GM19468 (cell line): ENCODE results near the gene COG5.

ENCODE experiments used
- ATAC-seq: cut with Tn5 transposase; IDR thresholded peaks from one replicate; pipeline ENCODE4 v1.9.1; 2021; ENCODE audit warnings: mild to moderate bottlenecking, moderate library complexity, moderate number of reproducible peaks; ENCODE audit not compliant: unreplicated experiment; ENCODE audit errors: extremely low read depth

Gene COG5

DNA sequence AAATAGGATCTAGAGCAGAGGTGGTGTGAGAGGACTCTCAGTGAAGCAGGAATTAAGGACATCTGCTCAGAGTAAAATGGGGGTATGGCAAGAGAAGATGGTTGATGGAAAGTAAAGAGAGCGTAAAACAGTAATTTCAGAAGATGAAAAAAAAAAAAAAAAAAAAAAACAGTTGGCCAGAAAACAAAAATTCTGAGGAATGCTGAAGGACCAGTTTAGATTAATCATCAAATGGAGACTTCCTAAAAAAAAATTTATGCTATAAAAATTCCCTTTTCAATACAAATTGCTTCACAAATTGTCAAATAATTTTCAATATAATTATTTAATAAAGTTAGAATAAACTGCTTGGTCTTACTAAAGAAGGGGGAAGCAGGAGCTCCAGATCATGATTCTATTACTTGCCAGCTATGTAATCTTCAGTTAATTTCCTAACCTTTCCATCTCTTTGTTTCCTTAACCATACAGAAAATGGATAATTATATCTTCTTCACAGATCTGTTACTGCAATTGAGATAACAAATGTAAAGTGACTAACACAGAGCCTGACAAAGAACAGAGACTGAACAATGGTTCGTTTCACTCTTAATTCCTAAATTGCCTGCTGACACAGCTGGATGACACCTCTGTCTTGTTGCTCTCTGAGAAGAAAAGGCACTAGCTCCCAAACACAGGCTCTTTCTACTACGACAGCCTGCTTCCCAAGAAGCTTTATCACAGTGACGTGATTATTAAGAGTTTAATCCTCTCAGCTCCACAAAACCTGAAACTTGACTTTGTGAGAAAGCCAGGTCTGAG lies 158.8 kb downstream of the COG5 start:
- no peak for ATAC-seq

DNA sequence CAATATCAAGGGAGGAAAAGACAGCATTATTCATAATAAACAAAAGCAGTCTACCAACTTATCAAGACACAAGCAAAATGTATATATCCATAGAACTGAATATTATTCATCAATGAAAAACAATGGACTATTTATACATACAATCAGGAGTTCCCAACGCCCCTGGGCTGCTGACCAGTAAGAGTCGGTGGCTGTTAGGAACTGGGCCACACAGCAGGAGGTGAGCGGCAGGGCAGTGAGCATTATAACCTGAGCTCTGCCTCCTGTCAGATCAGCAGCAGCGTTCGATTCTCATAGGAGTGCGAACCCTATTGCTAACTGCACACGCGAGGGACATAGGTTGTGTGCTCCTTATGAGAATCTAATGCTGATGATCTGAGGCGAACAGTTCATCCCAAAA lies 165.6 kb downstream of the COG5 start:
- ATAC-seq: no peak

GRCh38 chr7:107396990-107397389 lies 166.7 kb downstream of the COG5 start:
- ATAC-seq: no peak

- ATAC-seq: no peak
Measured at GRCh38 chr7:107396081-107396480, 167.6 kb downstream of the COG5 start.

- ATAC-seq: no peak
Measured at GRCh38 chr7:107394831-107395230, 168.9 kb downstream of the COG5 start.

DNA sequence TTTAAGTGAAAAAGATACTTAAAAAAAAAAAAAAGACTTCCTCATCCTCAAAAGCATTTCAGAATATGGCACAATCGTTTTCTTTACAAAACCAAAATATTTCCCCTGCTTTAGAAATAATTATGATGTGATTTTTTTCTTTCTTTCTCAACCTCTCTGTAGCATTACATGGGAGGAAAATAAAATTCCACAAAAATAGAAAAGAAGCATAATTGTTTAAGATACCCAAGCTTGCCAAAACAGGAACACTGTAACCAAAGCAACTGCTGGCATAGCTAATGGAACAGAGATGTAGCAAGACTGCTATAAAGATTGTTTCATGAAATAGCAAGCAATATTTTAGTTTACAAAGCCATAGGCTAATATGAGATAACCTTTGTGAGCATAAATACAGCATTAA lies 169.4 kb downstream of the COG5 start:
- ATAC-seq: no peak

- no peak for ATAC-seq
Measured at GRCh38 chr7:107392830-107393229, 170.9 kb downstream of the COG5 start.

- ATAC-seq: no peak
Measured at GRCh38 chr7:107390916-107391315, 172.8 kb downstream of the COG5 start.

DNA sequence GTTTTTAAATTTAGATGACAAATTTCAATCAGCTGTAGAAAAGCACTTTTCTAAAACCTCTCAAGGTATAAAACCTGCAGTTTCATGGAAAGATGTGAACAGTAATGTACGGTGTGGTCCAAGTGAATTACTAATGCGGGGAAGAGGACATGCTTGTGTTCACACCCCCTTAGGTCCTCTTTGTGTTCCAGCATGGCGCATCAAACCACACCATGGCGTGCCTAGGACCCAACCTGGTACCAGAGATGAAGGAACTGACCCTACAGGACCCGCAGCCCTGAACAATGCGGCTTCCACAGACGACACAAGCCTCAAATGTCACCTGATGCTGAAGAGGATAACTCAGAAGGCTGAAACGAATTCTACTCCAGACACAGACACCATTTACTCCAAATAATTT lies 175.1 kb downstream of the COG5 start:
- ATAC-seq: no peak

DNA sequence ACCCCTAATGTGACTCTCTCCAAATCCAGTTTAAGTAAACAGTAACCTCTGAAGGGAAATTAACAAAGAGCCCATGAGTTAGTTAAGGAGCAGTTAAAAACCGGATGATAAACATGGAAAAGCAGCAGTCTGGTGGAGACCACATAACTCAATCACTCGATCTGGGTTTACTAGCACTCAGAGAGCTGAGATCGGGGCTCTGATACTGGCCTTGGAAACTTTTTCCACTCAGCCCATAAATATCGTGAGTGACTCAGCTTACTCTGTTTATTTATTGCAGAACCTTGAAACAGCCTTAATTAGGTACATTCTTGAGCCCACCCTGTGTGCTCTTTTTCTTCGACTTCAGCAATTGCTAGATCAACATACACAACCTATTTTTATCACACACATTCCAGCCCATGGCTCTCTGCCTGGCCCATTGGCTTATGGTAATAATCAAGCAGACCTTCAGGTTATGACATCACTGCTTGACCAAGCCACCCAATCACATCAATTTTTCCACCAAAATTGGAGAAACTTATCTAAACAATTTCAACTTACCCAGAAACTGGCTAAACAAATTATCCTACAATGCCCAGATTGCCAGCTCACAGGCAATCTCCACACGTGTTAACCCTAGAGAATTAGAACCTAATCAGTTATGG lies 176.0 kb downstream of the COG5 start:
- no peak for ATAC-seq

- no peak for ATAC-seq
Measured at GRCh38 chr7:107387128-107387527, 176.6 kb downstream of the COG5 start.

- ATAC-seq: no peak
Measured at GRCh38 chr7:107386548-107387102, 177.1 kb downstream of the COG5 start.

GRCh38 chr7:107384025-107384424 lies 179.7 kb downstream of the COG5 start:
- no peak for ATAC-seq

GRCh38 chr7:107383203-107383602 lies 180.5 kb downstream of the COG5 start:
- ATAC-seq: no peak

- ATAC-seq: no peak
Measured at GRCh38 chr7:107381453-107381852, 182.3 kb downstream of the COG5 start.

- no peak for ATAC-seq
Measured at GRCh38 chr7:107373354-107373753, 190.4 kb downstream of the COG5 start.

DNA sequence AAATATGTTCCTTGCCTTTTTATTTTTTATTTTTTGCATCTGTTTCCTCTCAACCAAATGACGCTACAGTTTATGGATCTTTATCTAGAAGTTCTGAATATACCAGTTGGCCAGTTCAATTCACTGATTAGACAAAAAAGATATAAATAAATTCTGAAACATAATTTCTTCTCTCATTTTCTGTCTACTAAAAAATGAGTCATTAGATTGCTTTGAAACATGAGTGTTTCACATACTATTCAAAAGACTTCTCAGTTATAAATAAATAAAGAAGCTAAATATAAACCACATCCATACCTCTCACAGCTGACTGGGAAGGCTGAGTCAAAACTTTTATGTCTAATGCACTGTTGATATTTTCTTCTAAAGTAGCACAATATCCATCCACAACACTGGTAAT lies 191.4 kb downstream of the COG5 start:
- no peak for ATAC-seq

DNA sequence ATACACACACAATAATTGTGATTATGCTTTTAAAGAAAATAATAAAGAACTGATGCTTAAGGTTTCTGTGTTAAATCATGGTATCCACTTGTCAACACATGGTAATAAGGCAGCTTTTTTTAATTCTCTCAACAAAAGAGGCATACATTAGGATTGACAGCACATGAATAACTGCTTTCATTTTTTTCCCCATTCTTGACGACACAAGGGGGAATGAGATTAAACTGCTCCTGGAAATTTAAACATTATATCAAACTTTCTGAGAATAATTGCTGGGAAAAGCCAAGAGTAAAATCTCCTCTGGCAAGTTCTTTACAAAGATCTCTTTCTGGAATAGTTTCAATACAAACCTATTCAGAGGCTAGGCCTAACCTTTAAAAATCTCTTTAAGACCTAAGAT lies 192.9 kb downstream of the COG5 start:
- no peak for ATAC-seq

DNA sequence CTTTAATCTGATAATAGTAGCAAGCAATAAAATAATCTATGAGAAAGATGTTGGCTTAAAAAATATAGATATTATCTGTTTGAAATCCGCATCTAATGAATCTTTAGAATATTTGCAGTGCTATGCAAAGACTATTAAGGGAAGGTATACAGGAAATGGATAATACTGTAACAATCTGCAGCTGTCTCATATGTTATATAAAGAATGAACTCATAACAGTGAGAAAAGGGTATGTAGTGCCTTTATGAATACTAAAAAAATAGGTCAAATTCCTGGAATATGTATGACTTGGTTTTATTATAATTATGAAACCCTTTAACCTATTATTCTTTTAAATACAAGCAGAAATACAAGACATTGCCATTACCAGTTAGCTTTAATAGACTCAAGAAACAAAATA lies 198.9 kb downstream of the COG5 start:
- no peak for ATAC-seq

DNA sequence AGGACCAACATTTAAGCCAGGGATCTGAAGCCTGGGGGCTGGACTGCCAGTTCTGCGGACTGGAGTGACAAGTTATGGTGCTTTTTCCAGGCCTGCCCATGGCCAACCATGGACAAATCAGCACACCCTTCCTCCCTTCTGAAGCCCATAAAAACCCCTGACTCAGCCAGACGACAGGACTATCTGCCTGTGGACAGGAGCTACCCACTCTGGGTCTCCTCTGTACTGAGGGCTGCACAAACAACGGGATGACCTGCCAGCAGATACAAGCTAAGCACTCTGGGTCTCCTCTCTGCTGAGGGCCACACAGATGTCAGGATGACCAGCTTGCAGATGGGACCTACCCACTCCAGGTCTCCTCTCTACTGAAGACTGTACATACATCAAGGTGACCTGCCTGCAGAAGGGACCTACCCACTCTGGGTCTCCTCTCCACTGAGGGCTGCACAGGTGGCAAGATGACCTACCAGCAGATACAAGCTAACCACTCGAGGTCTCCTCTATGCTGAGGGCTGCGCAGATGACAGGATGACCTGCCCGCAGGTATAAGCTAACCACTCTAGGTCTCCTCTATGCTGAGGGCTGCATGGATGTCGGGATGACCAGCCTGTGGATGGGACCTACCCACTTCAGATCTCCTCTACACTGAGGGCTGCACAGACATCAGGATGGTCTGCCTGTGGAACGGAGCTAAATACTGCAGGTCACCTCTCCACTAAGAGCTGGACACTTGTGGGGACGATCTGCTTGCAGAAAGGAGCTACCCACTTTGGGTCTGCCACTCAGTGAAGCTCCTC lies 204.0 kb downstream of the COG5 start:
- no peak for ATAC-seq

DNA sequence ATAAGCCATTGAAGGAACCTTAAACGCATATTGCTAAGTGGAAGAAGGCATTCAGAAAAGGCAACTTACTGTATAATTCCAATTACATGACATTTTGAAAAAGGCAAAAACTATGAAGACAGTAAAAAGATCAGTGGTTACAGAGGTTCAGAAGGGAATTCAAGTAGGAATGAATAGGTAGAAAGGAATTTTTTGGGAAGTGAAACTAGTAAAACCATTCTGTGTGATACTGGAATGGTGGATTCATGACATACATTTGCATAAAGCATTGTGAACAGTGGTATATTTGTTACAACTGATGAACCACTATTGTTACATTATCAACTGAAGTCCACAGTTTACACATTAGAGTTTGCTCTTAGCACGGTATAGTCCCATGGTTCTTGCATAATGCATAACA lies 208.1 kb downstream of the COG5 start:
- no peak for ATAC-seq
